Transverse colon (tissue), 4 donors: Measurements from ENCODE around the gene PLEKHH3.

Source experiments
- EP300 ChIP-seq: sonication (generic); formaldehyde crosslinking; IDR thresholded peaks from one replicate; pipeline ENCODE4 v1.6.1; 2017; ENCODE audit warnings: antibody characterized with exemption, low read depth
- POLR2A ChIP-seq: fragments of 450-650 bp; IDR thresholded peaks from one replicate; pipeline ENCODE4 v1.6.1; 2016; ENCODE audit warnings: antibody characterized with exemption, mild to moderate bottlenecking, moderate library complexity
- POLR2AphosphoS5 ChIP-seq, 3 donors: sonication (generic); formaldehyde crosslinking; IDR thresholded peaks; one replicate each; pipeline ENCODE4 v1.6.1; 2016; ENCODE audit warnings: antibody characterized with exemption in 3 of 3
- TF ChIP-seq, protein P1 (sequence below), 5 experiments: fragments of 200-600 bp in 3 of 5; fragments of 450-650 bp in 2 of 5; sonication (generic) in 3 of 5; IDR thresholded peaks; 1 replicate in 2 of 5; 2 replicates in 3 of 5; pipeline ENCODE4 v1.5.1; 2016 to 2017; ENCODE audit warnings: antibody characterized with exemption in 5 of 5, inconsistent platforms in 3 of 5, mild to moderate bottlenecking in 2 of 5, moderate library complexity in 1 of 5

DNA sequence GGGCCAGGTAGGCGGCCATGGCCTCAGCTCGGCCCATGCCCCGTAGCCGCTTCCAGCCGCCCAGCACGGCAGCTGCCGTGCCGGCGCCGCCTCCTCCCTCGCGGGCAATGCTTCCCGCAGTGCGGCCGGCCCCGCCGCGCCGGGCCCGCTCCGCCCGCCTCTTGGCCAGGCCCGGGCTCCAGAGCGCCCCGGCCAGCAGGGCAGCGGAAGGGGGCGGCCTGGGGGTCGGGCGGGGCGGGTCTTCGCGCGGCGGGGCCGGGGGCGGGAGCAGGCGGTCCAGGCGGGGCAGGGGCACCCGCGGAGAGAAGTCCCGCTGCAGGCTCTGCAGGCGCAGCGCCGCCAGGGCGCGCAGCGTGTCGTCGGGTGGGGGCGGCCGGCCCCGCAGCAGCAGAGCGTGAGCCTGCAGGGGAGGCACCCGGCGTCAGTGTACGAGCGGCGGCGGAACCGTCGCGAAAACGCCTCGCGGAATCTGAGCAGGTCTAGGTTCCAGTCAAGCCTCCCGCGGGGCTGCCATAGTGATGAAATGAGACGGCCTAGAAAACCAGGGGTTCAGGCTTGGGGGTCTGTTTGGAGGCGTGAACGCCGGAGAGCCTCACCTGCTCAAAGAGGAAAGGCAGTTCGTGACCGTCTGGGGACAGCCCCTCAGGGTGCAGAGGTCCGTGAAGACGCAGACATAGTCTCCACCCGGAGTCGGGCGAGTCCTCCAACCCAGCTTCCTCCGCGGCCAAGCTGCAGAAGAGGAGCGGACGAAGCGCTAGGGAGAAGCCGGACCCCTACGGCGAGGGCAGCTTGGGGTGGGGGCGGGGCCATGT is 6.6 kb downstream of the PLEKHH3 start:
- TF ChIP-seq, protein P1, sequence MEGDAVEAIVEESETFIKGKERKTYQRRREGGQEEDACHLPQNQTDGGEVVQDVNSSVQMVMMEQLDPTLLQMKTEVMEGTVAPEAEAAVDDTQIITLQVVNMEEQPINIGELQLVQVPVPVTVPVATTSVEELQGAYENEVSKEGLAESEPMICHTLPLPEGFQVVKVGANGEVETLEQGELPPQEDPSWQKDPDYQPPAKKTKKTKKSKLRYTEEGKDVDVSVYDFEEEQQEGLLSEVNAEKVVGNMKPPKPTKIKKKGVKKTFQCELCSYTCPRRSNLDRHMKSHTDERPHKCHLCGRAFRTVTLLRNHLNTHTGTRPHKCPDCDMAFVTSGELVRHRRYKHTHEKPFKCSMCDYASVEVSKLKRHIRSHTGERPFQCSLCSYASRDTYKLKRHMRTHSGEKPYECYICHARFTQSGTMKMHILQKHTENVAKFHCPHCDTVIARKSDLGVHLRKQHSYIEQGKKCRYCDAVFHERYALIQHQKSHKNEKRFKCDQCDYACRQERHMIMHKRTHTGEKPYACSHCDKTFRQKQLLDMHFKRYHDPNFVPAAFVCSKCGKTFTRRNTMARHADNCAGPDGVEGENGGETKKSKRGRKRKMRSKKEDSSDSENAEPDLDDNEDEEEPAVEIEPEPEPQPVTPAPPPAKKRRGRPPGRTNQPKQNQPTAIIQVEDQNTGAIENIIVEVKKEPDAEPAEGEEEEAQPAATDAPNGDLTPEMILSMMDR (IDR thresholded peaks at IDR 0.05) = no peak
- TF ChIP-seq EP300 = no peak
- TF ChIP-seq POLR2AphosphoS5 (IDR thresholded peaks at IDR 0.05) = no peak
- TF ChIP-seq POLR2A = no peak
